GM18508 (cell line): ENCODE results near the gene FBXO15.

Experiments used
- ATAC-seq: cut with Tn5 transposase; IDR thresholded peaks from one replicate; pipeline ENCODE4 v1.9.1; 2021; ENCODE audit warnings: moderate number of reproducible peaks; ENCODE audit not compliant: insufficient read depth, unreplicated experiment

FBXO15 gene

DNA sequence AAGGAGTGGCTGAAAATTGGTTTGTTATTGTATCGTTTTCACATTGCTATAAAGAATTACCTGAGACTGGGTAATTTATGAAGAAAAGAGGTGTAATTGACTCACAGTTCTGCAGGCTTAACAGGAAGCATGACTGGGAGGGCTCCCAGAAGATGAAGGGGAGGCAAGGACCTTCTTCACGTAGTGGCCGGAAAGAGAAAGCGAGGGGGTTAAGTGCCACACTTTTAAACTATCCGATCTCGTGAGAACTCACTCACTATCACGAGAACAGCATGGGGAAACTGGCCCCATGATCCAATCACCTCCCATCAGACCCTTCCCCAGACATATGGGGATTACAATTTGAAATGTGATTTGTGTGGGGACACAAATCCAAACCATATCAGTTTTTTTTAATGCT is 81.6 kb downstream of the FBXO15 start:
- ATAC-seq: no peak

DNA sequence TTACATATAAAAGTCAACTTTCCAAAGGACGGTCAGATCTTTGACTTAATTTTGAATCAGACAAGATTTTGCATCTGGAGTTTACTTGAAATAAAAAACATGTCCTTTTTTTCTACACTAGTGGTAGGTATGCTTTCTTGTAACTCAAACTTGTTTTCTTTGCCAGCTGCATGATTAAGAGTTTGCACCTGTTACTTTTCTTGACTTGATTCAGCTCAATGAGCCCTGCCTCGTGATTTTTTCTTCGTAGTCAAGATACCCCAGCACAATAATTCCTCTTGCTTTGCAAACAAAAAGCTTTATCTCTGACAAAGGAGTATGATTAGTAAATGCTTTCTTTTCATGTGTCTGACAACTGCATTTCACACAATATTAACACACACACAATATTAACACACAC is 82.3 kb downstream of the FBXO15 start:
- ATAC-seq: no peak

DNA sequence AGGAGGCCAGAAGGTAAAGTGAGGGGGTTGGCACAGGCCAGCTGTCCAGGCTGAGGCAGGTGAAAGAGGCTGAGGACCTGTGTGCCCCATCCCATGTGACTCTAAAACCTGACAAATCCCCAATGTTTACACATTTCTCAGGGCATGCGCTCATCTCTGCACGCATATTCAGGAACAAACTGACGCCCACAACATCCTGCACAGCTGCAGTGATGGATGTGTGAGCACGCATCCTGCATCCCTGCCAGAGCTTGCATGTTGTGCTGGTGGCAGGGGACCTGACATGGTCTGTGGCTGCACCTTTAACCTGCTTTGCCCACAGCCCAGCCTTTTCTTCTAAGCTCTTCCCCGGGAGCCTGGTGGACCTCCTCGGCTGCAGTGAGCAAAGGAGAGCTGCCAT is 83.1 kb downstream of the FBXO15 start:
- no peak for ATAC-seq

GRCh38 chr18:74063557-74063956 is 84.1 kb downstream of the FBXO15 start:
- no peak for ATAC-seq

DNA sequence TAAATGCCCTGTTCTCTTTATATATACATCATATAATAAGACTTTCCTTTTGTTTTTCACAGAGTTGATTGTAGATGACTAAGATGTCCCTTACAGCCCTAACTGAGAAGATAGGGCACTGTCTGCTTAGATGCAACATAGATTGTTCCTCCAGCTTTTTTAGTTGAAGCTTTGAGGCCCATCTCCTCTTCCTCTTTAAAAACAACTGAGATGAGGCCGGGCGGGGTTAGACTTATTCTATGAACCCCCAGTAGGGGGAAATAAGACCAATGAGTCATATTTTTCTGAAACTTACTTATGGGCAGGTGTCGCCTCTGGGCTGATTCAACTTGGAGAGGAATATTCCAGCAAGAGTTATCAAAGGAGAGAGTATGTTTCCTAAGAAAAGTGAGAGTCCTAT is 84.6 kb downstream of the FBXO15 start:
- ATAC-seq: no peak

DNA sequence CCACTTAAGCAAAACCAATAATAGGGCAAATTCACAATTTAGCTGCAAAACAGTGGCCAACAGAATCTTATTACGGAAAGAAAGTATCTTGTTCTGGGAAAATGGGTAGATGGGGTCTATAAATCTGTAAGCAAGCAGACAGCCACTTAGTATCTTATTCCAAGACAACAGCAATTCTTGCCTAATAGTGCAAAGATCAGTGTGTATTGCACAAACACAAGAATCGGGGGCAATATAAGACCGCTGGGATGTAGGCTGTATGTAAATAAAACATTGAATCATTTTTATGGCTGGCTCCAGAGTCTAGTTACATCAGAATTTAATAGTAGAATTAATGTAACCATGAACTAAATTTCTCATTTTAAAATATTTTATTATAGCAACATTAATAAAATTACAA is 85.6 kb downstream of the FBXO15 start:
- no peak for ATAC-seq

GRCh38 chr18:74060579-74060978 is 87.1 kb downstream of the FBXO15 start:
- ATAC-seq: no peak

DNA sequence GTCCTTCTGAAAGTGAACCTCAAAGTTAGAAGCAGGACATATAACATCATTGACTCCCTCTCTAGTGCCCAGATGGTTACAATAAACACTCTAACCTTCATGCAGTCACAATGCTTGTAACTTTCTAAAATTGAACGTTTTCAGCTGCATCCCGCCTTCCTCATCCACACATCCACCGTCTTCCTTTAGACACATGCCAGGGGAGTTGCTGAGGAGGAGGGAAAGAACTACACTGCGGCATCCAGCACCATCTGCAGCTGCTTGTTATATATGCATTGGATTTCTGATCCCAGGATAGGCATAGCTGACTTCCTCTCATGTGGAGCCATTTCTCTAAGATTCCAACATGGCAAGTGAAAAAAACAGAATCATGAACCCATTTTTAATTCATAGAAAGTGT is 96.8 kb downstream of the FBXO15 start:
- no peak for ATAC-seq

- ATAC-seq: peak; percentile 63
Measured at GRCh38 chr18:74040459-74041332, 106.9 kb downstream of the FBXO15 start.

GRCh38 chr18:74040008-74040407 is 107.6 kb downstream of the FBXO15 start:
- no peak for ATAC-seq

DNA sequence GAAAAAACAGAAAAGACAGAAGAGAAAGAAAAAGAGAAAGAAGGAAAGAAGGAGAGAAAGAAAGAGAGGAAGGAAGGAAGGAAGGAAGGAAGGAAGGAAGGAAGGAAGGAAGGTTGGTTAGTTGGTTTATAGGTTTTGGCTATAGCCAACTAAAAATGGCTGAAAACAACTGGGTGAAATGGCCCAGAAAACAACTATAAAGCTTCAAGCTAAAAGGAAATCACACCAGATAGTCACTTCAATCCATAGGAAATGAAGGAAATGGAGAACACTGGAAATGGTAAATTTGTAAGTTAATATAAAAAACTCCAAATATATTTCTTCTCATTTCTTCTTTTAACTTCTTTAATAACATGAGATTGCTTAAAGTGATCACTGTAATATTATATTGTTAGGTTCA is 118.5 kb downstream of the FBXO15 start:
- ATAC-seq: no peak
